Ramos (cell line): Measurements from ENCODE around the gene GPX4.

ENCODE experiments used
- in situ Hi-C: fragments of 300-500 bp; cut with MboI; formaldehyde crosslinking; loops from one replicate; pipeline ENCODE4 v1.14.3; 2022; ENCODE audit warnings: low sequenced_read_pairs; ENCODE audit not compliant: unreplicated experiment

GPX4 gene, protein sequence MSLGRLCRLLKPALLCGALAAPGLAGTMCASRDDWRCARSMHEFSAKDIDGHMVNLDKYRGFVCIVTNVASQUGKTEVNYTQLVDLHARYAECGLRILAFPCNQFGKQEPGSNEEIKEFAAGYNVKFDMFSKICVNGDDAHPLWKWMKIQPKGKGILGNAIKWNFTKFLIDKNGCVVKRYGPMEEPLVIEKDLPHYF

DNA sequence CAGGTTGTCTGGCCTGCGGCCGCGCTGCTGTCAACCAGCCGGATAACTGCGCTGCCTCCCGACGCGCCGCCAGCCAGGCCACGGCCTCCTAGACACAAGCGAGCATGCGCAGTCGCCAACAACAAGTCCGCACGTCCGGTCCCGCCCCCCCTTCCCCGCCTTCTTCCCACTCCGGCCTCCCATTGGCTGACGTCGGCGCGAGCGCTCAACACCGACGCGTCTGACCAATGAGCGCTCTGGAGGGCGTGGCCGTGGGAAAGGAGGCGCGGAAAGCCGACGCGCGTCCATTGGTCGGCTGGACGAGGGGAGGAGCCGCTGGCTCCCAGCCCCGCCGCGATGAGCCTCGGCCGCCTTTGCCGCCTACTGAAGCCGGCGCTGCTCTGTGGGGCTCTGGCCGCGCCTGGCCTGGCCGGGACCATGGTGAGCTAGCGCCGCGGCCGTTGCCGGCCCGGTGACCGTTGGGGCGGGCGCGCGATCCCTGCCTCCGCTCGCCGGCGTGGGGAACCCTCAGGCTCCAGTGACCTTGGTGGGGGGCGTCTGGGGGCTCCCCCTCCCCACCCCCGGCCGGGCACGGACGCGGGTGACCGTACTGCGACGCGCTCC lies at the start of gene GPX4:
Gene GPX4, plus strand, starts transcription at position 287 of the 603 bp plus-strand sequence. Its CDS starts 50 bp downstream, at position 337.
- in situ Hi-C loops = no loop called here

DNA sequence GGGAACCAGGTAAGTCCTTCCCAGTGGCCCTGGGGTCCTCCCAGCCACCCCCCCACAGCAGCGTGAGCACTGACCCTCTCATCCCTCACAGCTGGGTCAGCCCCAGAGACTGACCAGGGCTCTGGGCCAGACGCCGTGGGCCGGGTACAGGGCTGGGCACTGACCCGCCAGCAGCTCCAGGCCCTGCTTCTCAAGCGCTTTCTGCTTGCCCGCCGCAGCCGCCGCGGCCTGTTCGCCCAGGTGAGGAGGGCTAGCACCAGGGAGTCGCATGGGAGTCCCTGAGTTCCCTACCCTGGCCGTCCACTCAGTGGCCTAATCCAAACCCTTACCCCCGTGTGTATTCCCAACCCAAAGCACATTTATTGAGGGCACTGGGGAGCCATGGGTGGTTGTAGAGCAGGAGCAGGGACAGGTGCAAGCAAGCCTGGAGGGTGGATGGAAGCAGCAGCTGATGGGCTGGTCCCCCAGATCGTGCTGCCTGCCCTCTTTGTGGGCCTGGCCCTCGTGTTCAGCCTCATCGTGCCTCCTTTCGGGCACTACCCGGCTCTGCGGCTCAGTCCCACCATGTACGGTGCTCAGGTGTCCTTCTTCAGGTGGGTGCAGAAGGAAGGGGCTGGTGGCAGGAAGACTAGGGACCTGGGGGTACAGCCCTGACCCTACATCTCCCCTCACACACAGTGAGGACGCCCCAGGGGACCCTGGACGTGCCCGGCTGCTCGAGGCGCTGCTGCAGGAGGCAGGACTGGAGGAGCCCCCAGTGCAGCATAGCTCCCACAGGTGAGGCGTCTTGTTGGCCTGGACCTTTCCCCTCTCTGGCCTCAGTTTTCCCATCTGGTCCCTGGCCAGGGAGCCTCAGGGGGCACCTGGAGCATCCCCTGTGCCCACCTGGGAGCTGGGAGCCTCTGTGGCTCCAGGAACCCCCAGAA lies 49.4 kb upstream of the GPX4 start:
- in situ Hi-C loops = no loop called here

DNA sequence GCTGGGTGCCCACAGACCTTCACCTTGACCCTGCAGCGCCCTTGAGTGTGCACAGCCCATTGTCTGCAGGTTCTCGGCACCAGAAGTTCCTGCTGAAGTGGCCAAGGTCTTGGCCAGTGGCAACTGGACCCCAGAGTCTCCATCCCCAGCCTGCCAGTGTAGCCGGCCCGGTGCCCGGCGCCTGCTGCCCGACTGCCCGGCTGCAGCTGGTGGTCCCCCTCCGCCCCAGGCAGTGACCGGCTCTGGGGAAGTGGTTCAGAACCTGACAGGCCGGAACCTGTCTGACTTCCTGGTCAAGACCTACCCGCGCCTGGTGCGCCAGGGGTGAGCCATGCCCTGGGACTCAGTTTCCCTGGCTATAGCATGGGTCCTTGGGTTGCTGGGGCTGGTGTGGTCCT lies 48.8 kb upstream of the GPX4 start:
- in situ Hi-C loops = no loop called here

DNA sequence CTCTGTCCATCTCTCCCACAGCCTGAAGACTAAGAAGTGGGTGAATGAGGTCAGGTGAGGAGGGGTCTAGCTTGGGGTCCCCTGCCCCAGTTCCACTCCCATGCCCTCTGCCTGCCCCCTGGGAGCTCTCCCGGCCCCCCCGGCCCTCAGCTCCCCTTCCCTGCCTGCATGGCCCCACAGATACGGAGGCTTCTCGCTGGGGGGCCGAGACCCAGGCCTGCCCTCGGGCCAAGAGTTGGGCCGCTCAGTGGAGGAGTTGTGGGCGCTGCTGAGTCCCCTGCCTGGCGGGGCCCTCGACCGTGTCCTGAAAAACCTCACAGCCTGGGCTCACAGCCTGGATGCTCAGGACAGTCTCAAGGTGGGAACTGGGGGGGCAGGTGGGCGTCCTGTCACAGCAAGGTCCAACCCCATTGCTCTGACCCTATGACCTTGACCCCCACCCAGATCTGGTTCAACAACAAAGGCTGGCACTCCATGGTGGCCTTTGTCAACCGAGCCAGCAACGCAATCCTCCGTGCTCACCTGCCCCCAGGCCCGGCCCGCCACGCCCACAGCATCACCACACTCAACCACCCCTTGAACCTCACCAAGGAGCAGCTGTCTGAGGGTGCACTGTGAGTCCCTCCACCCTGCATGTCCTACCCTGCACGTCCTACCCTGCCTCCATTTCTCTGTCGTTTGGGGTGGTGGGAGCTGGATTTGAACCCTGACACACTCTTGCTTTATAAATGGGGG lies 47.7 kb upstream of the GPX4 start:
- in situ Hi-C loops = no loop called here

DNA sequence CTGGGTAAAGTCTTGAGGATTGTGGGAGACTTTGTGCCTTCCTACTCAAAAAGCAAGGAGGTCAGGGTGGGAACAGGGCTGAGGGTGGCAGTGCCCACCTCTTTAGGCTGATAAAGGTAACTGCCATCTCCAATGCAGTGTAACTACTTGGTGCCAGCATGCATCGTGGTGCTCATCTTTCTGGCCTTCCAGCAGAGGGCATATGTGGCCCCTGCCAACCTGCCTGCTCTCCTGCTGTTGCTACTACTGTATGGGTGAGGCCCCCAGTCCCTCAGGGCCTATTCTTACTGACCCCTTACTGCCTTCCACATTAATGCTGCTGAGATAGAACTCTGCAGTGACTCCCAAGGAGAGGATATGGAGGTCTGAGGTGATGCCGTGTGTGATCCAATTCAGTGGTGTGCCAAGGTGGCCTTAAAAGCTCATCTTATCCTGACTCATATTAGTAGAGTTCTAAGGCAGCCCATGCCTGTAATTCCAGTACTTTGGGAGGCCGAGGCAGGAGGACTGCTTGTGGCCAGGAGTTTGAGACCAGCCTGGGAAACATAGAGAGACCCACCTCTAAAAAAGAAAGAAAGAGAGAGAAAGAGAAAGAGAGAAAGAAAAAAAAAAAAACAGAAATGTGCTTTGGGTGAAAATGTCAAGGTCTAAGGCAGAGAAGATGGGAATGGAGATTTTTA lies 46.5 kb upstream of the GPX4 start:
- in situ Hi-C loops = no loop called here

DNA sequence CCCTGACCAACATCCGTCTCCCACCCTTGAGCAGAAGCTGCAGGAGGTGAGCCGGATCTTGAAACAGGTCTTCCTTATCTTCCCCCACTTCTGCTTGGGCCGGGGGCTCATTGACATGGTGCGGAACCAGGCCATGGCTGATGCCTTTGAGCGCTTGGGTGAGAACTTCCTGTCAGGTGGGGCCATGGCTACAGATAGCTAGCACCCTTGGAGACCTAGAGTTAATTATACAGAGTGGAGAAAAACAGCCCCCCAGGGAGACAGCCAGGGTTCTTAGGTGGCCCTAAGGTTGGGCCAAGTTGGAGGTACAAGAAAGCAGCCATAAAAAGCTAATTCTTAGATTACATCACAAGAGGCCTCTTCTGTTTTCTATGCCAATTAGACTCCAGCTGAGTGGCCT lies 45.7 kb upstream of the GPX4 start:
- in situ Hi-C loops = no loop called here

DNA sequence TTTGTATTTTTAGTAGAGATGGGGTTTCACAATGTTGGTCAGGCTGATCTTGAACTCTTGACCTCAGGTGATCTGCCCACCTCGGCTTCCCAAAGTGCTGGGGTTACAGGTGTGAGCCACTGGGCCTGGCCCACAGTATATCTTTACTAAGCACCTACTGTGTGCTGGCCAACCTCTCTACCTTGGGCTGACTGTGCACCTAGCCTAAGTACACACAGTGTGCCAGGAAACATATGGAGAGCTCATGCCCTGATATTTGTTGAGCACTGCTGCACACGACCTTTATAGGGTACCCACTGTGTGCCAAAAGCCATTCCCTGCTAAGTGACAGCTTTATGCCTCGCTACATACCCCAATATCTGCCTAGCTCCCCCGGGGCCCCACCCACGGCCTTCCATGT lies 43.1 kb upstream of the GPX4 start:
- in situ Hi-C loops = no loop called here

DNA sequence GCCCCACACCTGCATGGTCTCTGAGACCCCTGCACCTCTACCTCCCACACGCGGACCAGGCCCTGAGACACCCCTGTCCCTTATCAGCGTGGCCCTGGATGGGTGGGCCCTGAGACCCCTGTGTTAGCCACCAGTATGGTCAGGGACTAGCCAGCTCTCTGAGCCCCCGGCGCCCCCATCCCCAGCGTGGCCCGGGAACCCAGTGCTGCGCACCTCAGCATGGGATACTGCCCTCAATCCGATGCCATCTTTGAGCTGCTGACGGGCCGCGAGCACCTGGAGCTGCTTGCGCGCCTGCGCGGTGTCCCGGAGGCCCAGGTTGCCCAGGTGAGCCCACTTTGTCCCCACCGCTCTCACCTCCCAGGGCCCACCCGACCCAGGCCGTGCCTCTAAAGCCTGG lies 41.8 kb upstream of the GPX4 start:
- in situ Hi-C loops = no loop called here

DNA sequence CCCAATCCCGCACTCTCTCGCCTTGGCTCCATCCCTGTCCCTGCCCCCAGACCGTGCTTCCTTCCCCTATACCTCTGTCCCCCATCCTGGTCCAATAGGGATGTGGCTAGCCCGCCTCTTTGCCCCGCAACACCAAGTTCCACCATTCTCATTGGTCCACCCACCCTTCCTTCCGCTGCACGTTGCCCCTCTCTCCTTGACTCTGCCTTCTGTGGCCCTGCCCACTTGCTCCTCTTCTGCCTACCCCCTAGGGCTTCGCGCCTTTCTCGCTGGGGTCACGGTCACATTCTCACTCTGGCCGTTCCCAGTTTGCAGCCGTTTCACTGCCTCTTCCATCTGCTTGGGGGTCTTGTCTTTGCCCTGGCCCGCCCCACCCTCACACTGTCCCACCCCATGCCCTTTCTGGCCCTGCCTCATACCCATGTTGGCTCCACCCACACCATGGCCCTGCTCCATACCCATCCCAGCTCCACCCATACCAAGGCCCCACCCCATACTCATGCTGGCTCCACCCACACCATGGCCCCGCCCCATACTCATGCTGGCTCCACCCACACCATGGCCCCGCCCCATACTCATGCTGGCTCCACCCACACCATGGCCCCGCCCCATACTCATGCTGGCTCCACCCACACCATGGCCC lies 41.3 kb upstream of the GPX4 start:
- in situ Hi-C loops = no loop called here

DNA sequence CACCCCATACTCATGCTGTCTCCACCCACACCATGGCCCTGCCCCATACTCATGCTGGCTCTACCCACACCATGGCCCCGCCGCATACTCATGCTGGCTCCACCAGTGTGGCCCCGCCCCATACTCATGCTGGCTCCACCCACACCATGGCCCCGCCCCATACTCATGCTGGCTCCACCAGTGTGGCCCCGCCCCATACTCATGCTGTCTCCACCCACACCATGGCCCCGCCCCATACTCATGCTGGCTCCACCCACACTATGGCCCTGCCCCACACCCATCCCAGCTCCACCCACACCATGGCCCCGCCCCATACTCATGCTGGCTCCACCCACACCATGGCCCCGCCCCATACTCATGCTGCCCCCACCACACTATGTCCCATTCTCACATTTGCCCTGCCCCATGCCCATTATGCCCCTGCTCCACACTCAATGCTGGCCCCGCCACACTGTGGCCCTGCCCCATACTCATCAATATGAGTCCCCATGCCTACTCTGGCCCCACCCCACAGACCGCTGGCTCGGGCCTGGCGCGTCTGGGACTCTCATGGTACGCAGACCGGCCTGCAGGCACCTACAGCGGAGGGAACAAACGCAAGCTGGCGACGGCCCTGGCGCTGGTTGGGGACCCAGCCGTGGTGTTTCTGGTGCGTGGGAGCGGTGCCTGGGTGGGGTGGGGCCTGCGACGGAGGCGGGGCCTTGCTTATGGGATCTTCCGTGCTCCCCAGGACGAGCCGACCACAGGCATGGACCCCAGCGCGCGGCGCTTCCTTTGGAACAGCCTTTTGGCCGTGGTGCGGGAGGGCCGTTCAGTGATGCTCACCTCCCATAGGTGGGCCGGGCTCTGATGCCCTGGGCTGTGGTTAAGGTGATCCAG lies 40.5 kb upstream of the GPX4 start:
- in situ Hi-C loops = no loop called here

DNA sequence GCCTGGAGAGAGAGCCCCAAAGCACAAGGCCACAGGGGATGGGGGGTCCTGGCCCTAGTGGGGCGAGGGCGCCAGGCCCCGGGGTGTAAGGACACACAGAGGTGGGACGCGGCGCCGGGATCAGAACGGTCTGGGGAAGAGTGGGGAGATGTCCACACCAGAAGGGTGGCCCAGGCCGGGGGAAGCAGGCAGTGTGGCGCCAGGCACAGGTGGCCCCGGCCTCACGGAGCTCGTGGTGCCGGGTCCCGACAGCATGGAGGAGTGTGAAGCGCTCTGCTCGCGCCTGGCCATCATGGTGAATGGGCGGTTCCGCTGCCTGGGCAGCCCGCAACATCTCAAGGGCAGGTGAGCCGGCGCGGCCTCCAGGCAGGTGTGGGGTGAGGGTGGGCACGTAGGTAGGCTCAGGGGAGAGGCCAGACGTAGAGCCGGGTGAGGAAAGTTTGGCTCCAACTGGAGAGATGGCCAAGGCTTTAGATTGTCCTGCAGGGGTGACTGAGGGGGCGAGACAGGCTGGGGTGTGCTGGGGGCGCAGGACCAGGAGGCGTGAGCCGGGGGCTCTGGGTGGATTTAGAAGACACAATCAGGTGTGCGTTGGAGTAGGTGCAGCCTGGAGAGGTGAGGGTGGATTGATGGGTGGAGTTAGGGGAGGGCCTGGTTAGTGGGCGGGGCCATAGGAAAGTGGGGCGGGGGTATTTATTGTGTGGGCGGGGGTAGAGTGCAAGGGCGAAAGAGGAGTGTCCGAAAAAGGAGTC lies 39.7 kb upstream of the GPX4 start:
- in situ Hi-C loops = no loop called here

DNA sequence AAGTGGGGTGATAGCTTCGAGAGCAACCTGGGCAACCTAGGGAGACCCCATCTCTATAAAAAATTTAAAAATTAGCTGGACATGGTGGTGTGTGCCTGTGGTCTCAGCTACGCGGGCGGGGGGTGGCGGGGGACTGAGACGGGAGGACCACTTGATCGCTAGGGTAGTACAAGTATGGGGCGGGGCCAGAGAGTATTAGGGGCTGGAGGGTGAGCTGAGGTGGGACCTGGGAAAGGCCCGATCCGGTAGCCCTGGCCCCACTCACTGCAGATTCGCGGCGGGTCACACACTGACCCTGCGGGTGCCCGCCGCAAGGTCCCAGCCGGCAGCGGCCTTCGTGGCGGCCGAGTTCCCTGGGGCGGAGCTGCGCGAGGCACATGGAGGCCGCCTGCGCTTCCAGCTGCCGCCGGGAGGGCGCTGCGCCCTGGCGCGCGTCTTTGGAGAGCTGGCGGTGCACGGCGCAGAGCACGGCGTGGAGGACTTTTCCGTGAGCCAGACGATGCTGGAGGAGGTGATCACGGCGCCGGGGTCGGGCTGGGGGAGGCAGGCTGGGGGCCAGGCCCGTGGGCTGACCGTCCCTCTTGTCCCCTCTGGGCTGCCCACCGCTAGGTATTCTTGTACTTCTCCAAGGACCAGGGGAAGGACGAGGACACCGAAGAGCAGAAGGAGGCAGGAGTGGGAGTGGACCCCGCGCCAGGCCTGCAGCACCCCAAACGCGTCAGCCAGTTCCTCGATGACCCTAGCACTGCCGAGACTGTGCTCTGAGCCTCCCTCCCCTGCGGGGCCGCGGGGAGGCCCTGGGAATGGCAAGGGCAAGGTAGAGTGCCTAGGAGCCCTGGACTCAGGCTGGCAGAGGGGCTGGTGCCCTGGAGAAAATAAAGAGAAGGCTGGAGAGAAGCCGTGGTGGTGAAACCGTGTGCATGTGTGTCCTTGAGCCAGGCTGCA lies 38.9 kb upstream of the GPX4 start:
- in situ Hi-C loops = no loop called here

DNA sequence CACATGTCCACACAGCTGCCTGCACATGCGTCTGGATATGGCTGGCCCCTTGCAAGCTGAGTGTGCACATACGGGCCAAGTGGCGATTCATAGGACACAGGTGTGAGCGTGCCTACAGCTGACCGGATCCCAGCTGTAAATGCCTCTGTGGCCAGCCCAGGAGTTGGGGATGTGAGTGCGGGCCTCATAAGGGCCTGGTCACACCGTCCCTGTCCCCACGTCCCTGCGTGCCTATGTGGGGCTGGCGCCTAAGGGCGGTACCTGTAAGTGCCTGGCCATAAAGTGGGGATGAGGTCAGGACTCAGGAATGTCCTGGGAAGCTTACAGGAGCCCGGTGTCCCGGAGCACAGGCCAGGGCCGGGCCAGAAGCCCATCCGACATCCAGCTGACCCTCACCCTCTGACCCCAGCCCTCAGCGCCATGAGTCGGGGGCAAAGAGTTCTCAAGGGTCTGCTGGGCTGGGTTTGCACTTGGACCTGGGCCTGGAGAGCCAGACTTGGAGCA lies 38.1 kb upstream of the GPX4 start:
- in situ Hi-C loops = no loop called here

DNA sequence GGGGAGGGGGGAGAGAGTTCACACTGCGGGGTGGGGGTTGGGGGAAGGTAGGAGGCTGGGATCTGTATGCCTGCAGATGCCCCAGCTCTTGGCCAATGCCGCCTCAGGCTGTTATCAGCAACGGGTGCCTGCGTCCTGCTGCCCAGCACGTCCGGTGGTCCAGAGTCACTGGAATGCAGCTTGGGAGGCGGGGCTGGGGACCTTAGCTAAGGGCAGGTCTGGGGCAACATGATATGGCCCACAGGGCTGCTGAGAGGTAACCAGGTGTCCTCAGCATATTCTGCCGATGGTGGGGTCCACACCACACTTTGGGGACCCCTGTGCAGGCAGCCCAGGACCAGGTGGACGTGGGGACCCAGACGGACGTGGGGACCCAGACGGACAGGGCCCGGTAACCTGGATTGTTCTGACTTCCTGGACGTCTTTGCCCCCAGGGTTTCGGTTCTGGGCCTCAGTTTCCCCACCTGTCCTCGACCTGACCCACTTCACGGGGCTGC lies 37.5 kb upstream of the GPX4 start:
- in situ Hi-C loops = no loop called here

DNA sequence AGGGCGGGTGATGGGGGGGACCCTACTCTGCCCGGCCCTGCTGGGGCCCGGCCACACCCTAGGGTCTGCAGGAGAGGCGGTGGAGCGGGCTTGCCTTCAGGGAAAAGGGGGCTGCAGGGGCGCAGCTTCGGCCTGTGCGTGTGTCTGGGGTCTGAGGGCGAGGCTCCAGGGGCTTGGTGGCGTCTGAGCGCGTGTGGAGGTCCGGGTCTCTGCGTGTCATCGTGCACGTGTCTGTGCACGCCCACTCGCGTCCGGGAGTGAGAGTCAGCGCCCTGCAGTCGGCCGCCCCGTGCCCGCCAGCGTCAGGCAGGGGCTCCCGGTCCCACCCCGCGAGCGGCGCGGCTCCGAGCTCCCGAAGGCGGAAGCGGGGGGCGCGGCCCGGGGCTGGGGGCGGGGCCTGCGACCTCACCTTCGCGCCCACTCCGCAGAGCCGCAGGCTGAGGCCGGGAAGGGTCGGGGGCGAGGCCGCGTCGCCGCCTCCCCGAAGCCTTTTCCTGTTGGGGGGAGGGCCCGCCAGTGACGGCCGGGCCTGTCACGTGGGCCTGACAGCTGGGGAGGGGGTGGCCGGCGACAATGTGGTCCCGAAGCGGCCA lies 37.0 kb upstream of the GPX4 start, which contains the start of gene ARHGAP45:
Gene ARHGAP45, plus strand, starts transcription at position 420 of the 593 bp plus-strand sequence. CDS start 239 bp downstream, outside the sequence.
- in situ Hi-C loops = no loop called here

DNA sequence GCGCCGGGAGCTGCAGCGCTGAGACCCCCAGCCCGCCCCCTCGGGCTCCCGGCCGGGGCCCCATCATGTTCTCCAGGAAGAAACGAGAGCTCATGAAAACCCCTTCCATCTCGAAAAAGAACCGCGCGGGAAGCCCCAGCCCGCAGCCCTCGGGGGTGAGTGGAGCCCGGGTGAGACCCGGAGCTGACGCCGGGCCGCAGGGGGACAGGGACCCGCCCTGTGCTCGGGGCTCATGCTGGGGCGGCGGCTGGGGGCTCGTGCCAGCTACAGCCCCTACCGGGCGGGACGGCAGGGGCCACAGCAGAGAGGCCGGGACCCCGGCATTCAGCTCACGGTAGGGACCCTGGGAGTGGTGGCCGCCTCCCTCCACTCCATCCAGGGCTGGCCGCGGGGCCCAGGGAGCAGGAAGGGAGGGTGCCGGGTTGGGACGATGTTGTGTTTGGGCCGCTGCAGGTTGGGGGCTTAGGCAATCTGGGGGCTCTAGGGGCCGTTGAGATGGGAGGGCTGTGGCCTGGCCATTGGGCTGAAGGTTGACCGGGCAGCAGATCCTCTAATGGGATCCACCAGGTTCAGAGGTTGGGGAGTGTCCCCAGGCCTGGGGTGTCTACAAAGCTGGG lies 36.3 kb upstream of the GPX4 start:
- in situ Hi-C loops = no loop called here
